Tibial artery (tissue), 4 donors: ENCODE data around the gene HES4.
"Not testable (repeated sequence)": the region's sequence is repeated elsewhere in the genome, so short reads cannot be mapped to it uniquely, and the experiment has no call there.

Experiments used
- DNase-seq, 2 donors: peaks; one replicate each; pipeline ENCODE4 v3.0.0-alpha.2; 2019
- H3K27ac ChIP-seq, 2 donors: fragments of 200-600 bp; sonication (generic) in 1 of 2; 1 replicate in 1 of 2; 2 replicates in 1 of 2; pipeline ENCODE4 v1.5.1; 2018 to 2019; ENCODE audit warnings: mild to moderate bottlenecking in 1 of 2
- H3K27me3 ChIP-seq, 2 donors: fragments of 200-600 bp; sonication (generic) in 1 of 2; one replicate each; pipeline versions ENCODE4 v1.5.1 to v1.6.0; 2016 to 2019
- H3K36me3 ChIP-seq, 3 donors: fragments of 200-600 bp; sonication (generic) in 2 of 3; one replicate each; pipeline ENCODE4 v1.5.1; 2016 to 2019; ENCODE audit warnings: mild to moderate bottlenecking in 2 of 3
- H3K4me1 ChIP-seq, 4 donors: fragments of 200-600 bp; sonication (generic) in 2 of 4; 1 replicate in 3 of 4; 2 replicates in 1 of 4; pipeline ENCODE4 v1.5.1; 2016 to 2019
- H3K4me3 ChIP-seq, 2 donors: fragments of 200-600 bp; sonication (generic) in 1 of 2; 1 replicate in 1 of 2; 2 replicates in 1 of 2; pipeline ENCODE4 v1.5.1; 2018 to 2019; ENCODE audit warnings: mild to moderate bottlenecking in 2 of 2
- H3K9me3 ChIP-seq, 3 donors: fragments of 200-600 bp; sonication (generic) in 1 of 3; one replicate each; pipeline ENCODE4 v1.5.1; 2016 to 2019
- CTCF ChIP-seq, 2 experiments: fragments of 200-600 bp in 1 of 2; fragments of 450-650 bp in 1 of 2; IDR thresholded peaks; one replicate each; pipeline ENCODE4 v1.5.1; 2017 to 2019; ENCODE audit warnings: antibody characterized with exemption in 2 of 2, mild to moderate bottlenecking in 1 of 2, moderate library complexity in 1 of 2
- intact Hi-C: fragments of 100-400 bp; cut with DNase I; formaldehyde crosslinking; loops from one replicate; pipeline ENCODE4 v1.15.0; 2023; ENCODE audit warnings: low total_unique reads

The HES4 gene

GRCh38 chr1:996851-997712 lies 2.8 kb downstream of the HES4 start:
- DNase-seq = no peak
- intact Hi-C loops = no loop called here
- peak overlapping the region; percentile 67 to 89 for H3K4me3 ChIP-seq

DNA sequence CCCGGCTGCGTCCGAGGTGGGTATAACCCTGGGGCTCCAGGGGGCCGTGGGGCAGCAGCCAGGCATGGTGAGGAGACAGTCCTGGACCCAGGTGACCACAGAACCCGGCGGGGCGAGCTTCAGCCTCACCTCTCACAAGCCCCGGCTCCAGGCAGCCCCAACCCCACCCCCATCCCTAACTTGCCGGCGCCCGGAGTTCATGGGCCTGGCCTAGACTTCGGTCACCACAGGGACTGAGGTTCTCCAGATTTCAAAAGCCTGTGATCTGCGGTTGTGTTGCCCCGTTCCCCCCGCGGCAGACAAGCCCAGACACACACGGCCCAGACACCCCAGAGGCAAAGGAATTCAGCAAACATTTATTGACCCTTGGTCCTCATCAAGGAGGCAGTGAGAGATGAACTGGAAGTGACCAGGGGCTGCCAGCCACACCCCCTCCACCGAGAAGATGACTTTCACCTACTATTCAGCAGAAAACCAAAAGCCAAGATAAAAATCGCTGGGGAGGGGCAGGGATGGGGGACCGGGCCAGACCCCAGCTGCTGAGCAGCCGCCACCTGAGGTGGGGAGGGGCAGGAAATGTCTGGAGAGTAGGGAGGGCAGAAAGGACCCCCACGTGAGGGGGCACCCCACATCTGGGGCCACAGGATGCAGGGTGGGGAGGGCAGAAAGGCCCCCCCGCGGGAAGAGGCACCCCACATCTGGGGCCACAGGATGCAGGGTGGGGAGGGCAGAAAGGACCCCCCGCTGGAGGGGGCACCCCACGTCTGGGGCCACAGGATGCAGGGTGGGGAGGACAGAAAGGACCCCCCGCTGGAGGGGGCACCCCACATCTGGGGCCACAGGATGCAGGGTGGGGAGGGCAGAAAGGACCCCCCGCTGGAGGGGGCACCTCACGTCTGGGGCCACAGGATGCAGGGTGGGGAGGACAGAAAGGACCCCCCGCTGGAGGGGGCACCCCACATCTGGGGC lies 3.9 kb downstream of the HES4 start:
- TF ChIP-seq CTCF (IDR thresholded peaks at IDR 0.05) = no peak
- peaks cover 0 to 3% (median 0%) of the 10 kb centered on the region in 3 donors for H3K36me3 ChIP-seq
- peaks cover 0 to 38% (median 15%) of the 10 kb centered on the region in 4 donors for H3K4me1 ChIP-seq
- intact Hi-C loops = no loop called here
- DNase-seq = peak in 1 of 2 donors; percentile 64
- no peak overlapping the region for H3K27ac ChIP-seq
- H3K9me3 ChIP-seq = peaks cover 0 to 16% (median 6%) of the 10 kb centered on the region in 3 donors
- H3K4me3 ChIP-seq = no peak overlapping the region
- no peaks in the 10 kb centered on the region for H3K27me3 ChIP-seq

More at GRCh38 chr1:996851-997712, 2.8 kb downstream of the HES4 start:
- TF ChIP-seq CTCF (IDR thresholded peaks at IDR 0.05) = no peak
- H3K4me1 ChIP-seq = peaks cover 0 to 49% (median 24%) of the 10 kb centered on the region in 4 donors
- H3K36me3 ChIP-seq = peaks cover 0 to 3% (median 0%) of the 10 kb centered on the region in 3 donors
- peak overlapping the region in 1 of 2 donors; percentile 100 for H3K27ac ChIP-seq
- H3K9me3 ChIP-seq = peaks cover 0 to 6% (median 6%) of the 10 kb centered on the region in 3 donors
- H3K27me3 ChIP-seq = no peaks in the 10 kb centered on the region

DNA sequence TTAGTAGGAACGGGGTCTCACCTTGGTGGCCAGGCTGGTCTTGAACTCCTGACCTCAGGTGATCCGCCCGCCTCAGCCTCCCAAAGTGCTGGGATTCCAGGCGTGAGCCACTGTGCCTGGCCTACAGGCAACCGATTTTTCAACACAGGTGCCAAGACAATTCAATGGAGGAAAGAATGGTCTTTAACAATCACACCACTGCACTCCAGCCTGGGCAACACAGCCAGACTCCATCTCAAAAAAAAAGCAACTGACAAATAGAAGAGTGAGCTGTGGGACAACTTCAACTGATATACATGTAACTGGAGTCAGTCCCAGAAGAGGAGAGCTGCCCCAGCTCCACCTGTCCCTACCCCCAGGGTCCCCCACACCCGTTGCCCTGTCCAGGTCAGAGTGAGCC lies 5.4 kb downstream of the HES4 start:
- H3K4me3 ChIP-seq, DNase-seq, H3K36me3 ChIP-seq, intact Hi-C loops, H3K27ac ChIP-seq, H3K27me3 ChIP-seq: not testable (repeated sequence)
- Histone ChIP-seq H3K4me1 (peaks cover 0 to 26% (median 14%) of the 10 kb centered on the region in 4 donors), H3K9me3 (peaks cover 0 to 23% (median 6%) of the 10 kb centered on the region in 3 donors)

- Histone ChIP-seq H3K27ac (no peak overlapping the region), H3K9me3 (peaks cover 0 to 23% (median 6%) of the 10 kb centered on the region in 3 donors), H3K4me3 (no peak overlapping the region), H3K4me1 (peaks cover 0 to 17% (median 13%) of the 10 kb centered on the region in 4 donors), H3K36me3 (peaks cover 0 to 3% (median 0%) of the 10 kb centered on the region in 3 donors), H3K27me3 (no peaks in the 10 kb centered on the region)
- no peak for TF ChIP-seq CTCF (IDR thresholded peaks at IDR 0.05)
- DNase-seq = no peak
- intact Hi-C loops = no loop called here
Measured at GRCh38 chr1:993379-993995, 6.4 kb downstream of the HES4 start.

DNA sequence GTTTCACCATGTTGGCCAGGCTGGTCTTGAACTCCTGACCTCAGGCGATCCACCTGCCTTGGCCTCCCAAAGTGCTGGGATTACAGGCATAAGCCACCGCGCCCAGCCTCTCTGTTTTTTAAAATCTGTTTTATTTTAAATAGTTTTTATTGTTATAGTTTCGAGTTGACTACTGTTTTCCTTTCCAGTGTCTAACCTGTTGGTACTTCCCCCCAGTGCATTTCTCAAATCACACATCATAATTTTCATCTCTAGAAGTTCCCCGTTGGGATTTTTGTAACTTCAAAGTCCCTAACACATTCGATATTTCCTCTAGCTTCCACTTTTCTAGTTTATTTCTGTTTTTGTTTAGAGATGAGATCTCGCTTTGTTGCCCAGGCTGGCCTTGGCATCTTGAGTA lies 7.5 kb downstream of the HES4 start:
- H3K36me3 ChIP-seq = peaks cover 0 to 3% (median 0%) of the 10 kb centered on the region in 3 donors
- no peak for DNase-seq
- H3K4me1 ChIP-seq = peaks cover 0 to 6% (median 1%) of the 10 kb centered on the region in 4 donors
- H3K9me3 ChIP-seq = peaks cover 0 to 28% (median 6%) of the 10 kb centered on the region in 3 donors
- intact Hi-C loops = no loop called here
- TF ChIP-seq CTCF (IDR thresholded peaks at IDR 0.05) = no peak
- no peak overlapping the region for H3K4me3 ChIP-seq
- H3K27ac ChIP-seq = no peak overlapping the region
- no peaks in the 10 kb centered on the region for H3K27me3 ChIP-seq
